K562 (cell line): ENCODE results near the gene STAP1. TPM values are rescaled to one million over a fixed set of nuclear protein-coding genes. Genes with fewer than 3 reads are reported as not detected.

Source experiments
- ATAC-seq: fragments of 200-7000 bp; cut with Tn5 transposase; 3 replicates; pipeline ENCODE4 v1.9.1; 2020; ENCODE audit warnings: moderate library complexity
- BruUV-seq: library from RNA; stranded (reverse); fragments of 400-500 nt; replicated peaks from 2 replicates; lab custom pipeline; 2021; lab: Mats Ljungman, UMichigan
- CTCF ChIA-PET: fragments of 300-600 bp; formaldehyde crosslinking; extraction: SDS; loops from one replicate; lab custom pipeline; 2021; ENCODE audit warnings: low intra/inter-chr PET ratio; lab: Yijun Ruan, JAX
- POLR2A ChIA-PET: fragments of 300-600, 350-650 bp; sonication (Branson Sonifier 250); formaldehyde crosslinking; extraction: SDS; loops from one replicate; lab custom pipeline; 2021; ENCODE audit warnings: antibody characterized with exemption, inconsistent platforms; lab: Yijun Ruan, JAX
- DNase-seq, 4 experiments: peaks; one replicate each; pipeline versions ENCODE4 v3.0.0 to v3.0.0-alpha.2; 2011 to 2018; ENCODE audit warnings: low spot score in 3 of 4, mixed read lengths in 3 of 4; ENCODE audit errors: extremely low read depth in 1 of 4
- FAIRE-seq: peaks from 2 replicates; lab custom pipeline; 2011; peaks lifted over from hg19 to GRCh38; lab: Jason Lieb, UNC
- H2AFZ ChIP-seq: 2 replicates; pipeline ENCODE4 v1.6.0; 2011; ENCODE audit warnings: low read depth, low read length, control low read depth, inconsistent platforms
- H3K27ac ChIP-seq: fragments of 200-600 bp; 3 replicates; pipeline ENCODE4 v1.8.0; 2011; ENCODE audit warnings: low read depth, mild to moderate bottlenecking, control low read depth, inconsistent platforms, low read length, moderate library complexity, mixed read lengths; ENCODE audit errors: extremely low read depth
- H3K27me3 ChIP-seq, 2 experiments: fragments of 300-600 bp in 1 of 2; 2 replicates in 1 of 2; 3 replicates in 1 of 2; pipeline versions ENCODE4 v1.6.0 to v1.8.0; 2011; ENCODE audit warnings: inconsistent platforms in 2 of 2, low read length in 2 of 2, mild to moderate bottlenecking in 1 of 2, mixed read lengths in 1 of 2, moderate library complexity in 1 of 2; ENCODE audit not compliant: control insufficient read depth in 2 of 2, insufficient read depth in 2 of 2
- H3K36me3 ChIP-seq: fragments of 300-600 bp; 3 replicates; pipeline ENCODE4 v1.8.0; 2011; ENCODE audit warnings: mild to moderate bottlenecking, low read length, inconsistent platforms; ENCODE audit not compliant: control insufficient read depth, insufficient read depth
- H3K4me1 ChIP-seq, 2 experiments: fragments of 200-600 bp in 1 of 2; replicated peaks in 1 of 2; 2 replicates in 1 of 2; 3 replicates in 1 of 2; pipeline versions ENCODE4 v1.5.1 to v1.8.0; 2011; ENCODE audit warnings: inconsistent platforms in 2 of 2, low read length in 2 of 2, mild to moderate bottlenecking in 1 of 2, mixed read lengths in 1 of 2, moderate library complexity in 1 of 2; ENCODE audit not compliant: control insufficient read depth in 2 of 2, insufficient read depth in 2 of 2
- H3K4me2 ChIP-seq: 2 replicates; pipeline ENCODE4 v1.6.1; 2011; ENCODE audit warnings: low read length, control low read depth, inconsistent platforms, mixed read lengths; ENCODE audit not compliant: insufficient read depth
- H3K4me3 ChIP-seq: fragments of 200-600 bp; sonication (generic), shearing (Covaris generic); 2 replicates; pipeline ENCODE4 v1.5.1; 2016; ENCODE audit warnings: control low read depth, inconsistent platforms
- H3K79me2 ChIP-seq: fragments of 200-600 bp; 3 replicates; pipeline ENCODE4 v1.8.0; 2011; ENCODE audit warnings: low read length, inconsistent platforms; ENCODE audit not compliant: control insufficient read depth, insufficient read depth
- H3K9ac ChIP-seq, 2 experiments: 2 replicates each; pipeline versions ENCODE4 v1.6.0 to v1.6.1; 2011; ENCODE audit warnings: low read depth in 2 of 2, low read length in 2 of 2, control low read depth in 1 of 2, inconsistent platforms in 1 of 2, mild to moderate bottlenecking in 1 of 2, mixed read lengths in 1 of 2; ENCODE audit not compliant: insufficient read depth in 1 of 2
- H3K9me1 ChIP-seq: one replicate; pipeline ENCODE4 v1.6.0; 2011; ENCODE audit warnings: inconsistent platforms, mild to moderate bottlenecking, low read length, moderate library complexity; ENCODE audit not compliant: control insufficient read depth, insufficient read depth
- H3K9me3 ChIP-seq: replicated peaks from 2 replicates; pipeline ENCODE4 v1.5.1; 2011; ENCODE audit warnings: low read depth, low read length, inconsistent platforms; ENCODE audit not compliant: control insufficient read depth, insufficient read depth
- H4K20me1 ChIP-seq: replicated peaks from 2 replicates; pipeline ENCODE4 v1.6.1; 2011; ENCODE audit warnings: low read length, inconsistent platforms, mixed read lengths; ENCODE audit not compliant: control insufficient read depth, insufficient read depth
- CBX3 ChIP-seq, 2 experiments: IDR thresholded peaks; 1 replicate in 1 of 2; 2 replicates in 1 of 2; pipeline ENCODE4 v1.6.1; 2012; ENCODE audit warnings: inconsistent platforms in 2 of 2, low read length in 2 of 2, borderline replicate concordance in 1 of 2, control low read depth in 1 of 2
- CTCFL ChIP-seq: IDR thresholded peaks from 2 replicates; pipeline ENCODE4 v1.6.1; 2011; ENCODE audit warnings: borderline replicate concordance, low read depth, mild to moderate bottlenecking, moderate library complexity, low read length; ENCODE audit not compliant: insufficient read depth, poor library complexity, severe bottlenecking
- EHMT2 ChIP-seq: fragments of 450-650 bp; IDR thresholded peaks from 2 replicates; pipeline ENCODE4 v1.6.1; 2018; ENCODE audit warnings: antibody characterized with exemption
- EP300 ChIP-seq: IDR thresholded peaks from 2 replicates; pipeline ENCODE4 v1.6.1; 2012; ENCODE audit warnings: low read length, improper control_type of control experiment
- HMG20A ChIP-seq: fragments of 450-650 bp; formaldehyde crosslinking; conservative IDR thresholded peaks from 2 replicates; pipeline ENCODE4 v1.4.0; 2020; ENCODE audit warnings: mild to moderate bottlenecking, mixed read lengths
- HOMEZ ChIP-seq: fragments of 250-450 bp; sonication (Bioruptor Pico); IDR thresholded peaks from 2 replicates; pipeline ENCODE4 v1.4.0; 2020; ENCODE audit warnings: mild to moderate bottlenecking, moderate library complexity
- JUN ChIP-seq, 2 experiments: sonication (generic) in 1 of 2; formaldehyde crosslinking in 1 of 2; IDR thresholded peaks; 2 replicates each; pipeline versions ENCODE4 v1.6.1 to v1.8.0; 2012 to 2022; ENCODE audit warnings: borderline replicate concordance in 2 of 2, mild to moderate bottlenecking in 2 of 2, improper control_type of control experiment in 1 of 2, low read depth in 1 of 2, low read length in 1 of 2, missing genetic modification reagents in 1 of 2
- MCM2 ChIP-seq: fragments of 450-650 bp; IDR thresholded peaks from 2 replicates; pipeline ENCODE4 v1.6.1; 2017; ENCODE audit warnings: low read depth, mild to moderate bottlenecking
- MED1 ChIP-seq: sonication (generic); formaldehyde crosslinking; IDR thresholded peaks from 2 replicates; pipeline ENCODE4 v1.8.1; 2023; ENCODE audit warnings: missing genetic modification reagents, borderline replicate concordance
- SRSF1 ChIP-seq: fragments of 200-400 bp; formaldehyde crosslinking; IDR thresholded peaks from 2 replicates; pipeline ENCODE4 v1.6.1; 2017; ENCODE audit warnings: mild to moderate bottlenecking, low read depth, low read length, moderate library complexity
- SRSF9 ChIP-seq: fragments of 200-400 bp; formaldehyde crosslinking; IDR thresholded peaks from 2 replicates; pipeline ENCODE4 v1.6.1; 2017; ENCODE audit warnings: low read depth, low read length, borderline replicate concordance
- TRIM24 ChIP-seq, 2 experiments: fragments of 450-650 bp; IDR thresholded peaks; 2 replicates each; pipeline ENCODE4 v1.6.1; 2016
- ZBTB33 ChIP-seq: sonication (generic); formaldehyde crosslinking; IDR thresholded peaks from 2 replicates; pipeline ENCODE4 v1.8.1; 2023; ENCODE audit warnings: mild to moderate bottlenecking, missing genetic modification reagents
- ZFP36 ChIP-seq: fragments of 150-350 bp; IDR thresholded peaks from 2 replicates; pipeline ENCODE4 v1.6.1; 2018; ENCODE audit warnings: low read length, low read depth; ENCODE audit not compliant: partially characterized antibody
- ZNF239 ChIP-seq: fragments of 250-450 bp; sonication (Bioruptor Pico); IDR thresholded peaks from 2 replicates; pipeline ENCODE4 v1.4.0; 2020; ENCODE audit warnings: mild to moderate bottlenecking
- WGBS: fragments of 100-300 bp; shearing (Covaris generic); methylation state at CpG from one replicate; pipeline ENCODE4 v1.1.6; 2016; ENCODE audit warnings: low coverage, mixed read lengths; ENCODE audit not compliant: insufficient coverage; ENCODE audit errors: missing lambda C conversion rate; 5-methylcytosine and 5-hydroxymethylcytosine counted together
- in situ Hi-C: fragments of 300-500 bp; cut with MboI; formaldehyde crosslinking; loops from 4 replicates; pipeline ENCODE4 v1.15.0; 2018; ENCODE audit warnings: inconsistent platforms, mixed read lengths
- intact Hi-C: fragments of 100-400 bp; cut with micrococcal nuclease; formaldehyde crosslinking; loops from 2 replicates; pipeline ENCODE4 v1.14.2; 2022
- polyA plus RNA-seq, 8 experiments: library from polyadenylated mRNA; depleted of rRNA in 4 of 8; stranded (reverse) in 5 of 8; unstranded in 3 of 8; fragments of >200 nt; fragmentation: Nextera tagmentation in 2 of 8; fragmentation: Illumina TruSeq in 1 of 8; extraction: Ambion mirVana in 2 of 8; extraction: Trizol in 1 of 8; gene quantifications; 2 replicates each; pipeline versions ENCODE4 v1.2.1 to v1.2.3, GENCODE V29; 2011 to 2014; ENCODE audit warnings: inconsistent platforms in 1 of 8, missing spikeins in 1 of 8
- total RNA-seq, 7 experiments: library from RNA; depleted of rRNA in 6 of 7; stranded (reverse); fragments of >200 nt in 6 of 7; fragmentation: Illumina TruSeq in 2 of 7; extraction: Trizol in 2 of 7; gene quantifications; 2 replicates each; pipeline versions ENCODE4 v1.2.1 to v1.2.3, GENCODE V29; 2011 to 2021; ENCODE audit warnings: low replicate concordance in 1 of 7

The STAP1 gene
- total and polyA plus RNA-seq, 9 of the 15 experiments (the other 6 are each of a cell fraction or from before 2014, with no cell fraction given) = 0.50 to 5.6 (median 1.4) TPM

GRCh38 chr4:67512501-67512900 is 46.0 kb upstream of the STAP1 start (continued):
- no peak for TF ChIP-seq SRSF1
- no peak for TF ChIP-seq MCM2
- TF ChIP-seq, all 486 proteins: peak for 0

GRCh38 chr4:67520141-67520540 is 38.4 kb upstream of the STAP1 start:
- peak in 1 of 2 experiments; percentile 8; a peak in 1 of 4 replicates for TF ChIP-seq TRIM24 (IDR thresholded peaks at IDR 0.05)
- TF ChIP-seq ZFP36 = peak; percentile 39
- TF ChIP-seq HOMEZ (CRISPR knock-in tag) = no peak
- TF ChIP-seq CBX3 (IDR thresholded peaks at IDR 0.05; ENCODE audit: borderline replicate concordance in 1 of 2, low read length in 2 of 2) = peak in 1 of 2 experiments; percentile 54; a peak in 1 of 3 replicates
- TF ChIP-seq JUN (IDR thresholded peaks at IDR 0.05; ENCODE audit: borderline replicate concordance, low read depth, low read length) = no peak
- TF ChIP-seq JUN (CRISPR knock-in tag; IDR thresholded peaks at IDR 0.05; ENCODE audit: borderline replicate concordance) = no peak
- TF ChIP-seq CTCFL = no peak
- TF ChIP-seq HMG20A = no peak
- no peak for TF ChIP-seq ZNF239 (CRISPR knock-in tag)
- no peak for TF ChIP-seq MED1
- TF ChIP-seq EHMT2 = no peak
- TF ChIP-seq EP300 = no peak
- no peak for TF ChIP-seq SRSF9
- peak; percentile 52; the same call in 1 of the 2 replicates for TF ChIP-seq ZBTB33
- TF ChIP-seq, all 486 proteins: peak for 4
- Histone ChIP-seq H2AFZ (no peak overlapping the region), H3K9me3 (peaks cover 5% of the 10 kb centered on the region; the same call in 1 of the 2 replicates), H4K20me1 (no peaks in the 10 kb centered on the region), H3K4me3 (no peak overlapping the region), H3K36me3 (peaks cover 57% of the 10 kb centered on the region), H3K27ac (no peak overlapping the region), H3K27me3 (no peaks in the 10 kb centered on the region), H3K4me2 (no peak overlapping the region), H3K4me1 (peaks cover 9 to 28% of the 10 kb centered on the region in 2 experiments; a peak in 3 of 5 replicates), H3K79me2 (peaks cover 70% of the 10 kb centered on the region), H3K9ac (no peak overlapping the region), H3K9me1 (no peaks in the 10 kb centered on the region)
- in situ Hi-C loops = no loop called here
- no peak for ATAC-seq
- 95% methylated on average over 5 of the region's 5 CpGs for WGBS
- ChIA-PET POLR2A (interaction anchor here (0.6 kb wide), 1 partner anchor 491 kb away, joined by 4 read pairs; no protein-coding TSS in a partner anchor), CTCF (no interaction called here)
- no peak for FAIRE-seq
- no peak for DNase-seq
- BruUV-seq = no TSS peak
- intact Hi-C loops = no loop called here
